ENCODE results near the gene RASAL1. TPM values are rescaled to one million over a fixed set of nuclear protein-coding genes. Genes with fewer than 3 reads are reported as not detected.
"Not testable (repeated sequence)": the region's sequence is repeated elsewhere in the genome, so short reads cannot be mapped to it uniquely, and the experiment has no call there.

RASAL1 gene
- total RNA-seq, 4 donors from 2014 or later = 17.4 to 98.7 (median 56.6) TPM

DNA sequence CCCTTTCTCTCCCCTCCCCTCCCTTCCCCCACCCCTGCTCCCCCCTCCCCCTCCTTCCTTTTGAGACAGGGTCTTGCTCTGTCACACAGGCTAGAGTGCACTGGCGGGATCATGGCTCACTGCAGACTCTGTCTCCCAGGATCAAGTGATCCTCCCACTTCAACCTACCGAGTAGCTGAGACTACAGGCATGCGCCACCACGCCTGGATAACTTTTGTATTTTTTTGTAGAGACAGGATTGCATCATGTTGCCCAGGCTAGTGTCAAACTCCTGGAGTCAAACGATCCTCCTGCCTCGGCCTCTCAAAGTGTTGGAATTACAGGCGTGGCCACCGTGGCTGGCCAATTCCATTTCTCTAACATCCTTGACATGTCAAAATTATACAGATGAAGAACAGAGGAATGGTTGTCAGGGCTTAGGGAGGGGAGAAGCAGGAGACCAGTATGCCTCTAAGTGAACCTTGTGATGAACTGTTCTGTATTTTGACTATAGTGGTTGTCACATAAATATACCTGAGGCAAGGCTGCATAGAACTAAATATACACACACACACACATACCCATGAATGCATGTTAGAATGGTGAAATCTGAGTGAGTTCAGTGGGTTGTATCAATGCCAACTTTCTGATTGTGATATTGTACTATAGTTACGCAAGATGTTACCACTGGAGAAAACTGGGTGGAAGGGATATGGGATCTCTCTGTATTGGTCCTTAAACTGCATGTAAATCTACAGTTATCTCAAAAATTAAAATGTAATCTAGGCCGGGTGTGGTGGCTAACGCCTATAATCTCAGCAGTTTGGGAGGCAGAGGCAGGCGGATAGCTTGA, 10.4 kb upstream of the RASAL1 start:
- H3K4me1 ChIP-seq = peaks cover 0 to 24% (median 9%) of the 10 kb centered on the region in 3 donors
- no peak overlapping the region for H3K4me3 ChIP-seq
- H3K27ac ChIP-seq = no peak overlapping the region
- 68 to 73% methylated on average over 12 of the region's 12 CpGs for WGBS, 2 donors
- TF ChIP-seq POLR2A (IDR thresholded peaks at IDR 0.05) = no peak
- TF ChIP-seq, protein P1, sequence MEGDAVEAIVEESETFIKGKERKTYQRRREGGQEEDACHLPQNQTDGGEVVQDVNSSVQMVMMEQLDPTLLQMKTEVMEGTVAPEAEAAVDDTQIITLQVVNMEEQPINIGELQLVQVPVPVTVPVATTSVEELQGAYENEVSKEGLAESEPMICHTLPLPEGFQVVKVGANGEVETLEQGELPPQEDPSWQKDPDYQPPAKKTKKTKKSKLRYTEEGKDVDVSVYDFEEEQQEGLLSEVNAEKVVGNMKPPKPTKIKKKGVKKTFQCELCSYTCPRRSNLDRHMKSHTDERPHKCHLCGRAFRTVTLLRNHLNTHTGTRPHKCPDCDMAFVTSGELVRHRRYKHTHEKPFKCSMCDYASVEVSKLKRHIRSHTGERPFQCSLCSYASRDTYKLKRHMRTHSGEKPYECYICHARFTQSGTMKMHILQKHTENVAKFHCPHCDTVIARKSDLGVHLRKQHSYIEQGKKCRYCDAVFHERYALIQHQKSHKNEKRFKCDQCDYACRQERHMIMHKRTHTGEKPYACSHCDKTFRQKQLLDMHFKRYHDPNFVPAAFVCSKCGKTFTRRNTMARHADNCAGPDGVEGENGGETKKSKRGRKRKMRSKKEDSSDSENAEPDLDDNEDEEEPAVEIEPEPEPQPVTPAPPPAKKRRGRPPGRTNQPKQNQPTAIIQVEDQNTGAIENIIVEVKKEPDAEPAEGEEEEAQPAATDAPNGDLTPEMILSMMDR (IDR thresholded peaks at IDR 0.05) = no peak
- no peaks in the 10 kb centered on the region for H3K36me3 ChIP-seq
- H3K9me3 ChIP-seq = no peaks in the 10 kb centered on the region
- DNase-seq = no peak
- intact Hi-C loops (cut with DNase I) = no loop called here
- H3K27me3 ChIP-seq = peaks cover 0 to 13% (median 0%) of the 10 kb centered on the region in 4 donors

DNA sequence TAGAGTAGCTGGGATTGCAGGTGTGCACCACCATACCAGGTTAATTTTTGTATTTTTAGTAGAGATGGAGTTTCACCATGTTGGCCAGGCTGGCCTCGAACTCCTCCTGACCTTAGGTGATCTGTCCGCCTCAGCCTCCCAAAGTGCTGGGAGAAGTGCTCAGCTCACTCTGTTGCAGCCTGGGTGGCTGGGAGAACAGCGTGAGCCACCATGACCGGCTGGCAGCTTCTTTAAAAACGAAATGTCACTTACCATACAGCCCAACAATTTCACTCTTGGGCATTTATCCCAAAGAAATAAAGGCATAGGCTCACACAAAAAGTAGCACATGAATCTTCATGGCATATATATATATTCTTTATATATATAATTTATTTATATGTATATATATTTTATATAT, 9.2 kb upstream of the RASAL1 start:
- TF ChIP-seq, protein P1 (IDR thresholded peaks at IDR 0.05) = no peak
- TF ChIP-seq POLR2A (IDR thresholded peaks at IDR 0.05) = no peak
- H3K27me3 ChIP-seq = peaks cover 0 to 3% (median 0%) of the 10 kb centered on the region in 4 donors
- H3K4me3 ChIP-seq = no peak overlapping the region
- no peak for DNase-seq
- H3K9me3 ChIP-seq = no peaks in the 10 kb centered on the region
- 65 to 77% methylated on average over 5 of the region's 5 CpGs for WGBS, 2 donors
- no peak overlapping the region for H3K27ac ChIP-seq
- H3K4me1 ChIP-seq = peaks cover 0 to 20% (median 6%) of the 10 kb centered on the region in 3 donors
- H3K36me3 ChIP-seq = no peaks in the 10 kb centered on the region
- intact Hi-C loops (cut with DNase I) = no loop called here

DNA sequence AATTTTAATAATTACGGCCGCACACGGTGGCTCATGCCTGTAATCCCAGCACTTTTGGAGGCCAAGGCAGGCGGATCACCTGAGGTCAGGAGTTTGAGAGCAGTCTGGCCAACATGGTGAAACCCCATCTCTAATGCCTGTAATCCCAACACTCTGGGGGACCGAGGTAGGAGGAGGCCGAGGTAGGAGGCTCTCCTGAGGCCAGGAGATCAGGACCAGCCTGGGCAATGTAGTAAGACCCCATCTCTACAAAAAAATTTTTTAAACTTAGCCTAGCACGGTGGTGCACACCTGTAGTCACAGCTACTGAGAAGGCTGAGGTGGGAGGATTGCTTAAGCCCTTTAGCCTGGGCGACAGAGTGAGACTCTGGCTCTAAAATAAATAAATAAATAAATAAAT, 8.4 kb upstream of the RASAL1 start:
- TF ChIP-seq POLR2A (IDR thresholded peaks at IDR 0.05) = no peak
- TF ChIP-seq, protein P1 (IDR thresholded peaks at IDR 0.05) = no peak
- intact Hi-C loops (cut with DNase I) = no loop called here

DNA sequence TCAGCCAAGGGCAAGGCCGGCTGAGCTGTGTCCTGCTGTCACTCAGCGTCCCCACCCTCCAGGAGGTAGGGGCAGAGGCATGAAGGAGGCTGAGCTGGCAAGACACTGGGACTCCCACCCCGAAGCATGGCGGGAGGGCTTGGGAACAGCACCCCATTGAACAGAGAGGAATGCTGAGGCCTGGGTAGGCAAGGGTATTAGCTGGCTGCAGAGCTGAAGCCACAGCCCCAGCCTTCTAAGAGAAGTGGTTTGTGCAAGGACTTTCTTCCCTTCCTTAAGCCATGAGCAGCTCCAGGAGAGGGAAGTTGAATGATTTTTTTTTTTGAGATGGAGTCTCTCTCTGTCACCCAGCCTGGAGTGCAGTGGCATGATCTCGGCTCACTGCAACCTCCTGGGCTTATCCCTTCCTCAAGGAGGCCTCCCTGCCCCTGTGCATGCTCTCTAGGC, 7.3 kb upstream of the RASAL1 start:
- H3K9me3 ChIP-seq = no peaks in the 10 kb centered on the region
- no peak for DNase-seq
- H3K27ac ChIP-seq = peak overlapping the region in 1 of 4 donors; percentile 61
- 30 to 78% methylated on average over 1 to 4 of the region's 5 CpGs for WGBS, 2 donors
- H3K27me3 ChIP-seq = peaks cover 0 to 3% (median 0%) of the 10 kb centered on the region in 4 donors
- H3K4me3 ChIP-seq = no peak overlapping the region
- intact Hi-C loops (cut with DNase I) = no loop called here
- no peaks in the 10 kb centered on the region for H3K36me3 ChIP-seq
- TF ChIP-seq POLR2A (IDR thresholded peaks at IDR 0.05) = no peak
- TF ChIP-seq, protein P1 (IDR thresholded peaks at IDR 0.05) = no peak
- peaks cover 0 to 16% (median 0%) of the 10 kb centered on the region in 3 donors for H3K4me1 ChIP-seq

More for the DNA sequence above, 8.4 kb upstream of the RASAL1 start:
- H3K4me1 ChIP-seq = peaks cover 0 to 11% (median 0%) of the 10 kb centered on the region in 3 donors
- H3K27me3 ChIP-seq = peaks cover 0 to 3% (median 0%) of the 10 kb centered on the region in 4 donors
- H3K4me3 ChIP-seq = no peak overlapping the region
- no peaks in the 10 kb centered on the region for H3K9me3 ChIP-seq
- no peak overlapping the region for H3K27ac ChIP-seq
- H3K36me3 ChIP-seq = no peaks in the 10 kb centered on the region
- no peak for DNase-seq
- 87 to 88% methylated on average over 6 to 8 of the region's 8 CpGs for WGBS, 2 donors

DNA sequence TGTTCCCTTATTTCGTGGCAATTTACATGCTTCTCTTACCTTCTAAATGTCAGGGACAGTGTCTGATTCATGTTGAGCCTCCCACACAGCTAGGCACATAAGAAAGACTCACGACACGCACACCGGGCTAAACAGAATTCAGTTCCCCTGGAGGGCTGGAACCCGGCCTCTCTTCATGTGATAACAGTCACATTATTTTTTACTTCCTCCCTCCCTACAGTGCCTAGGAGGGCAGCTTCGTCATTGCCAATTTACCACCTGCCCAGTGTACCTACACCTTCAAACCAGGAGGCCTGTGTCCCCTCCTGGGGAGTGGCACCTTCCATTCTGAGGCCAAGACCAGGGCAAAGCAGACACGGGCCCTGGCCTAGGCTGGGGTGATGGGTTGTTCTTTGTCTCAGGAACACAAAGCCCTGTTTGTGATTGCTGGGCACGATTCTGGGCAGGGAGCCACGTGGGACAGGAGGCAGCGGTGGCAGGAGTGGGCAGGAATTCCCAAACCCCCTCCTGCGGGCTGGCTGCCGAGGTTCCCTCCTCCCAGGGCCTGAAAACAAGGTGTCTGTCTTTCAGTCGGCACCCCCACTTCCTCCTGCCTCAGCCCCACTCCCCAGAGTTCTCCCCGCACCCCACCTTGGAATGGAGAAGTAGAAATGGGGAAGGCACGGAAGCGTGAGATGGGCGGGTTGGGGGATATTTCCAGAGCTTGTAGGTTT, 6.8 kb upstream of the RASAL1 start:
- DNase-seq = no peak
- TF ChIP-seq, protein P1 (IDR thresholded peaks at IDR 0.05) = no peak
- TF ChIP-seq POLR2A (IDR thresholded peaks at IDR 0.05) = no peak
- intact Hi-C loops (cut with DNase I) = no loop called here
- Histone ChIP-seq H3K27me3 (peaks cover 0 to 3% (median 0%) of the 10 kb centered on the region in 4 donors), H3K36me3 (no peaks in the 10 kb centered on the region), H3K4me1 (peaks cover 0 to 22% (median 0%) of the 10 kb centered on the region in 3 donors), H3K4me3 (no peak overlapping the region), H3K9me3 (no peaks in the 10 kb centered on the region), H3K27ac (peak overlapping the region in 2 of 4 donors; percentile 50 to 61)
- 53 to 61% methylated on average over 7 of the region's 17 CpGs for WGBS, 2 donors

DNA sequence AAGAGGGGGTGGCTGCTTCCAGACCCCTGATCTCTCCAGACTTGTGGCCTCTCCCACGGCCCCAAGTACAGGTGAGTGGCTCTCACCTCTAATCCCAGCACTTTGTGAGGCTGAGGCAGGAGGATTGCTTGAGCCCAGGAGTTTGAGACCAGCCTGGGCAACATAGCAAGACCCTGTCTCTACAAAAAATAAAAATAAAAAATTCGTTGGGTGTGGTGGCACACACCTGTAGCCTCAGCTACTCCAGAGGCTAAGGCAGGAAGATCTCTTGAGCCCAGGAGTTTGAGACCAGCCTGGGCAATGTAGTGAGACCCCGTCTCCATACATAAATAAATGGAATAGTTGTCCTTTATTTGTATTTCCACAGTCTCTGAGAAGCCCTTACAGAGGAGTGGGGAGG, 6.2 kb upstream of the RASAL1 start:
- DNase-seq; H3K27me3 ChIP-seq; H3K36me3 ChIP-seq; intact Hi-C loops (cut with DNase I); H3K9me3 ChIP-seq; H3K4me3 ChIP-seq: not testable (repeated sequence)
- Histone ChIP-seq H3K27ac (peak overlapping the region in 2 of 4 donors; percentile 50 to 61), H3K4me1 (peaks cover 0 to 28% (median 0%) of the 10 kb centered on the region in 3 donors)
- 58 to 67% methylated on average over 2 of the region's 3 CpGs for WGBS, 2 donors

Data from esophagus squamous epithelium (tissue), 5 donors.